ENCODE results near the gene GRK4.
"Not testable (repeated sequence)": the region's sequence is repeated elsewhere in the genome, so short reads cannot be mapped to it uniquely, and the experiment has no call there.

Gene GRK4

DNA sequence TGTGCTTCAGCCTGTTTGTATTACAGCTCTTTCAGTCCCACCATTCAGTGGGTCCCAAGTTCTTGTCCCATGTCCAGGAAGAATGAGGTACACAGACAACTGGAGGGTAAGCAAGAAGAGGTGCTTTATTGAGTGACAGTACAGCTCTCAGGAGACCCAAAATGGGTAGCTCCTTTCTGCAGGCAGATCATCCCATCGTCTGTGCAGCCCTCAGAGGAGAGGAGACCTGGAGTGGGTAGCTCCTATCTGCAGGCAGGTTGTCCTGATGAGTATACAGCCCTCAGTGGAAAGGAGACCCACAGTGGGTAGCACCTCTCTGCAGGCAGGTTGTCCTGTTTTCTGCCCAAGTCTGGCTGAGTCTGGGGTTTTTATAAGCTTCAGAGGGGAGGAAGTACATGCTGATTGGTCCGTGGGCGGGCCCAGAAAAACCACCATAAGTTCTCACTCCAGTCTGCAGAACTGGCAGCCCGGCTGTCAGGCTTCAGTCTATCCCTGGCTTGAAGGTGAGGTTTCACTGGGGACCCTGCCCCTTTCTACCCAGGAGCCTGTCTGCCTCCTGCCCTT, 18.0 kb downstream of the GRK4 start:
- H3K4me3 ChIP-seq (ENCODE audit: low read depth, low read length) = no peak overlapping the region
- TF ChIP-seq, protein P1, sequence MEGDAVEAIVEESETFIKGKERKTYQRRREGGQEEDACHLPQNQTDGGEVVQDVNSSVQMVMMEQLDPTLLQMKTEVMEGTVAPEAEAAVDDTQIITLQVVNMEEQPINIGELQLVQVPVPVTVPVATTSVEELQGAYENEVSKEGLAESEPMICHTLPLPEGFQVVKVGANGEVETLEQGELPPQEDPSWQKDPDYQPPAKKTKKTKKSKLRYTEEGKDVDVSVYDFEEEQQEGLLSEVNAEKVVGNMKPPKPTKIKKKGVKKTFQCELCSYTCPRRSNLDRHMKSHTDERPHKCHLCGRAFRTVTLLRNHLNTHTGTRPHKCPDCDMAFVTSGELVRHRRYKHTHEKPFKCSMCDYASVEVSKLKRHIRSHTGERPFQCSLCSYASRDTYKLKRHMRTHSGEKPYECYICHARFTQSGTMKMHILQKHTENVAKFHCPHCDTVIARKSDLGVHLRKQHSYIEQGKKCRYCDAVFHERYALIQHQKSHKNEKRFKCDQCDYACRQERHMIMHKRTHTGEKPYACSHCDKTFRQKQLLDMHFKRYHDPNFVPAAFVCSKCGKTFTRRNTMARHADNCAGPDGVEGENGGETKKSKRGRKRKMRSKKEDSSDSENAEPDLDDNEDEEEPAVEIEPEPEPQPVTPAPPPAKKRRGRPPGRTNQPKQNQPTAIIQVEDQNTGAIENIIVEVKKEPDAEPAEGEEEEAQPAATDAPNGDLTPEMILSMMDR (IDR thresholded peaks at IDR 0.05; ENCODE audit: borderline replicate concordance, insufficient read depth, low read depth, low read length) = no peak

DNA sequence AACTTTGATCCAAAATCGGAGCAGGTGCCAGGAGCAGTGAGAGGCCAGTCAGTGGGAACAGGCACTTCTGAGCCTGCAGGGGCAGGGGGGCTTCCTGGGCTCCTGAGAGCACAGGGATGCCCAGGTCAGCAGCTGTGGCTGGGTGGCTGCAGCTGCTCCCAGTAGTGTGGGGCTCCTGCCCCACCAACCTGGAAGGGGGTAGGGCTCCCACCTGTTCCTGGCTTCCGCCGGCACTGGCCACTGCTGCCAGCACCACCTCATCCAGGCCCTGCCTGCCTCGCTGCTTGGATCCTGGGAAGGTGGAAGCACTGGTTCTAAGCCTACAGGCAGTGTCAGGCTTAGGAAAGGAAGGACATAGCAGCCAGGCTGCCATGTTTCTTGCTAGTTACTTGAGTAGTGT, 18.6 kb downstream of the GRK4 start:
- TF ChIP-seq, protein P1 (IDR thresholded peaks at IDR 0.05; ENCODE audit: borderline replicate concordance, insufficient read depth, low read depth, low read length) = no peak
- H3K4me3 ChIP-seq (ENCODE audit: low read depth, low read length) = no peak overlapping the region

DNA sequence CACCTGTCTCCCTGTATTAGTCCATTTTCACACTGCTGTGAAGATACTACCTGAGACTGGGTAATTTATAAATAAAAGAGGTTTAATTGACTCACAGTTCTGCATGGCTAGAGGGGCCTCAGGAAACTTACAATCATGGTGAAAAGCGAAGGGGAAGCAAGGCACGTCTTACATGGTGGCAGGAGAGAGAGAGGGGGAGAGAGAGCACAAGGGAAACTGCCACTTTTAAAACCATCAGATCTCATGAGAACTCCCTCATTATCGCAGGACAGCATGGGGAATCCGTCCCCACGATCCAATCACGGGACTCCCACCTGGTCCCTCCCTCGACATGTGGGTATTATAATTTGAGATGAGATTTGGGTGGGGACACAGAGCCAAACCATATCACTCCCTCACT, 20.3 kb downstream of the GRK4 start:
- H3K4me3 ChIP-seq (ENCODE audit: low read depth, low read length) = not testable (repeated sequence)

DNA sequence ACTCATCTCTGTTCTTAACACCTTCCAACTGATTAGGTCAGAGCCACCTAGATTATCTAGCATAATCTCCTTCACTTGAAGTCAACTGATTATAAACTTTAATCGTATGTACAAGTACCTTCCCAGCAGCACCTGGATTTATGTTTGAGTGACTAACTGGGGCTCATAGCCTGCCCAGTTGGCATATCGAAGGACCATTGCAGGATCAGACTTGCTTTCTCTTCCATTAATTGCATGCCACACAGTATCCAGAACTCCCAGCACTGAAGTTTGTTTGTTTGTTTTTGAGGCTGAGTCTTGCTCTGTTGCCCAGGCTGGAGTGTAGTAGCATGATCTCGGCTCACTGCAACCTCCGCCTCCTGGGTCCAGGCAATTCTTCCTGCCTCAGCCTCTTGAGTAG, 27.9 kb downstream of the GRK4 start:
- TF ChIP-seq, protein P1 (IDR thresholded peaks at IDR 0.05; ENCODE audit: borderline replicate concordance, insufficient read depth, low read depth, low read length) = no peak
- H3K4me3 ChIP-seq (ENCODE audit: low read depth, low read length) = no peak overlapping the region

GRCh38 chr4:2994917-2995316, 31.5 kb downstream of the GRK4 start:
- TF ChIP-seq, protein P1 (IDR thresholded peaks at IDR 0.05; ENCODE audit: borderline replicate concordance, insufficient read depth, low read depth, low read length) = no peak
- no peak overlapping the region for H3K4me3 ChIP-seq (ENCODE audit: low read depth, low read length)

- TF ChIP-seq, protein P1 (IDR thresholded peaks at IDR 0.05; ENCODE audit: borderline replicate concordance, insufficient read depth, low read depth, low read length) = no peak
- H3K4me3 ChIP-seq (ENCODE audit: low read depth, low read length) = no peak overlapping the region
Observed at GRCh38 chr4:2995546-2996265, 32.3 kb downstream of the GRK4 start.

- no peak overlapping the region for H3K4me3 ChIP-seq (ENCODE audit: low read depth, low read length)
- TF ChIP-seq, protein P1 (IDR thresholded peaks at IDR 0.05; ENCODE audit: borderline replicate concordance, insufficient read depth, low read depth, low read length) = no peak
Observed at GRCh38 chr4:2996415-2996814, 33.0 kb downstream of the GRK4 start.

Data from GM12875 (cell line).